HuH-7 (cell line): Measurements from ENCODE around the gene CAMK1G.

Source experiments
- DNase-seq: peaks from one replicate; pipeline ENCODE4 v3.0.0; 2011; ENCODE audit warnings: low spot score

The CAMK1G gene

GRCh38 chr1:209641832-209642172 lies 58.3 kb downstream of the CAMK1G start:
- DNase-seq, result no peak

GRCh38 chr1:209642816-209643215 lies 59.3 kb downstream of the CAMK1G start:
- DNase-seq, result no peak

- no peak for DNase-seq
Observed at GRCh38 chr1:209643285-209644020, 59.9 kb downstream of the CAMK1G start.

- no peak for DNase-seq
Observed at GRCh38 chr1:209645574-209646452, 62.3 kb downstream of the CAMK1G start.

GRCh38 chr1:209646558-209646957 lies 63.0 kb downstream of the CAMK1G start:
- DNase-seq, result no peak

GRCh38 chr1:209647156-209647555 lies 63.6 kb downstream of the CAMK1G start:
- no peak for DNase-seq

GRCh38 chr1:209648346-209648745 lies 64.8 kb downstream of the CAMK1G start:
- DNase-seq, result no peak

GRCh38 chr1:209648931-209649776 lies 65.6 kb downstream of the CAMK1G start:
- DNase-seq, result no peak

- no peak for DNase-seq
Observed at GRCh38 chr1:209650454-209650853, 66.9 kb downstream of the CAMK1G start.

- DNase-seq, result no peak
Observed at GRCh38 chr1:209651138-209651587, 67.6 kb downstream of the CAMK1G start.

- DNase-seq, result no peak
Observed at GRCh38 chr1:209652121-209652735, 68.7 kb downstream of the CAMK1G start, which contains the start of gene LAMB3. LAMB3 (minus strand) TSS chr1:209652425; CDS start chr1:209650944, 1,481 bp downstream.

- DNase-seq, result no peak
Observed at GRCh38 chr1:209652873-209653401, 69.4 kb downstream of the CAMK1G start.

- DNase-seq, result peak; percentile 42
Observed at GRCh38 chr1:209653915-209654351, 70.4 kb downstream of the CAMK1G start.

GRCh38 chr1:209655411-209656231 lies 72.1 kb downstream of the CAMK1G start:
- no peak for DNase-seq

- no peak for DNase-seq
Observed at GRCh38 chr1:209657140-209657879, 73.8 kb downstream of the CAMK1G start.

- no peak for DNase-seq
Observed at GRCh38 chr1:209657918-209658317, 74.4 kb downstream of the CAMK1G start.

- no peak for DNase-seq
Observed at GRCh38 chr1:209659909-209660308, 76.4 kb downstream of the CAMK1G start.

- DNase-seq, result no peak
Observed at GRCh38 chr1:209661071-209661470, 77.6 kb downstream of the CAMK1G start.

- no peak for DNase-seq
Observed at GRCh38 chr1:209662879-209663327, 79.4 kb downstream of the CAMK1G start.
